MG63 (cell line): ENCODE measurements around the gene PTK7. TPM values are rescaled to one million over a fixed set of nuclear protein-coding genes. Genes with fewer than 3 reads are reported as not detected.
"Not testable (repeated sequence)": the region's sequence is repeated elsewhere in the genome, so short reads cannot be mapped to it uniquely, and the experiment has no call there.

Experiments
- DNase-seq: peaks from one replicate; pipeline ENCODE4 v3.0.0-alpha.2; 2020
- H3K27me3 ChIP-seq: fragments of 250-450 bp; sonication (Bioruptor Pico); 2 replicates; pipeline ENCODE4 v1.5.1; 2020; ENCODE audit warnings: mild to moderate bottlenecking, moderate library complexity
- H3K36me3 ChIP-seq: fragments of 250-450 bp; sonication (Bioruptor Pico); 2 replicates; pipeline ENCODE4 v1.5.1; 2020; ENCODE audit warnings: mild to moderate bottlenecking, moderate library complexity
- H3K4me3 ChIP-seq: fragments of 250-450 bp; sonication (Bioruptor Pico); 2 replicates; pipeline ENCODE4 v1.5.1; 2020; ENCODE audit warnings: mild to moderate bottlenecking, moderate library complexity
- H3K9me3 ChIP-seq: fragments of 250-450 bp; sonication (Bioruptor Pico); 2 replicates; pipeline ENCODE4 v1.5.1; 2020; ENCODE audit warnings: mild to moderate bottlenecking, moderate library complexity
- total RNA-seq: library from RNA; depleted of rRNA; stranded (reverse); fragments of >200 nt; shearing (Covaris generic); gene quantifications from 2 replicates; pipeline ENCODE4 v1.2.3, GENCODE V29; 2014; ENCODE audit warnings: low replicate concordance

PTK7 gene
- total RNA-seq, 1 experiment from 2014 or later: 57.3 TPM

DNA sequence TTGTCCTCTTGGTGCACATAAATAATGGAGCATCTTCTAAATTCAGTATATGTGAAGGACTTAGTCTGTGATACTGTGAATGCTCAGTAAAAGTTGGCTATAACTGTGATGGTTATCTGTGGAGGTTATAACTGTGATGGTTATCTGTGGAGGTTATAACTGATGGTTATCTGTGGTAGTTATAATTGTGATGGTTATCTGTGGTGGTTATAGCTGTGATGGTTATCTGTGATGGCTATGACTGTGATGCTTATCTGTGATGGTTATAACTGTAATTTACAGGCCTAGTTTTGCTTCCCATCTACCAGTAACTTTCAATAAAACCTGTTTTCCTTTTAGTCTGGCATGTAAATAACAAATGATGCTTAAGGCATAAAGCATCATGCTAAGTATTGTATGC is 16.5 kb downstream of the PTK7 start:
- no peaks in the 10 kb centered on the region for H3K9me3 ChIP-seq
- no peaks in the 10 kb centered on the region for H3K27me3 ChIP-seq
- DNase-seq: no peak
- no peak overlapping the region for H3K4me3 ChIP-seq
- no peaks in the 10 kb centered on the region for H3K36me3 ChIP-seq

DNA sequence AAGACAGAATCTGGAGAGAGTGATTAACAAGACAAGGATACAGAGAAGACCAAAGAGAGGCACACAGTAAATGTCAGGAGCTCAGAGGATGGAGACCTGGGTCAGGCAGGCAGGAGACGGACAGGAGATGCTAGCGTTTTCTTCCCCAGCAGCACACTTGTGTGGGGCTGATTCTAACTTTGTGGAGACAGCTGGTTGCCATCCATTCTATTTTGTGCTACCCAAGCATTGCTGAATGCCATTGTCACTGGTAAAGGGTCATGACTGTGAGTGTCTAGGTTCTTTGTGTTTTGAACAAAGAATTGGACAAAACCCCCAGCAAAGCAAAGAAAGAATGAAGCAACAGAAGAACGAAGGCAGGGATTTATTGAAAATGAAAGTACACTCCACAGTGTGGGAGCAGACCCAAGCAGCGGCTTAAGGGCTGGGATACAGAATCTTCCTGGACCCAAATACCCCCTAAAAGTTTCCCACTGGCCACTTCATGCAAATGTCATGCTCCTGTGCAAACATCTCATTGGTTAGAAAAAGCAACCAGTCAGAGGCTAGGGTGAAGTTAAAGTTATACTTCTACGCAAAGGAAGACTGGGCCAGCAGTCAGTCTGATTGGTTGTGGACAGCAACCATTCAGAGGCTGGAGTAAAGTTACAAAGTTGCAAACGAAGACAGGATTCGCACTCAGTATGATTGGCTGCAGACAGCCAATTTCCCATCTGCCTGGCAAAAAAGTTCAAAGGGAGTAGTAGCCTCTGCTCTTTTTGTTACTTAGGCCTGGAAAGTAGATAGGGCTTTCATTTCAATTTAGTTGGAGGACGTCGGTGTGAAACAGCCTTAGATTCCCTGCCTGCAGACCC is 17.5 kb downstream of the PTK7 start:
- Histone ChIP-seq H3K4me3 (no peak overlapping the region), H3K27me3 (no peaks in the 10 kb centered on the region), H3K9me3 (no peaks in the 10 kb centered on the region), H3K36me3 (no peaks in the 10 kb centered on the region)
- DNase-seq: no peak

DNA sequence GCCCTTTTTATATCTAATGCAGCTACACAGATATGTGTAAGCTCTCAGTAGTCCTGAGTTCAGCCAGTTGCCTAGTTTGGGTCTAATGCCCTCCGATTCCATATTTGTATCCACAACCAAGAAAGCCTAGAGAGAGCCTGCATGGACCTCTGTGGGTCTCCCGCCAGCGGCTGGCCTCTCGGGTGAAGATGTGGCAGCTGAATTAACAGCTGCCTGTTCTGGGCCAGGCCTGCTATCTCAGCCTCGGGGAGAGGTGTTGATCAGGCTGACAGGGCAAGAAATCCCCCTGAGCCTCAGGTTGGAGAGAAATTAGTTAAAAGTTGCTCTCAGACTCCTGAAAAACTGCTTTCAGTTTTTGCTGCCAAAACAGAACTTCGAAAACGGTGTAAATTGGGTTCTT is 19.8 kb downstream of the PTK7 start:
- DNase-seq: no peak
- Histone ChIP-seq H3K36me3 (no peaks in the 10 kb centered on the region), H3K9me3 (no peaks in the 10 kb centered on the region), H3K4me3 (no peak overlapping the region), H3K27me3 (no peaks in the 10 kb centered on the region)

DNA sequence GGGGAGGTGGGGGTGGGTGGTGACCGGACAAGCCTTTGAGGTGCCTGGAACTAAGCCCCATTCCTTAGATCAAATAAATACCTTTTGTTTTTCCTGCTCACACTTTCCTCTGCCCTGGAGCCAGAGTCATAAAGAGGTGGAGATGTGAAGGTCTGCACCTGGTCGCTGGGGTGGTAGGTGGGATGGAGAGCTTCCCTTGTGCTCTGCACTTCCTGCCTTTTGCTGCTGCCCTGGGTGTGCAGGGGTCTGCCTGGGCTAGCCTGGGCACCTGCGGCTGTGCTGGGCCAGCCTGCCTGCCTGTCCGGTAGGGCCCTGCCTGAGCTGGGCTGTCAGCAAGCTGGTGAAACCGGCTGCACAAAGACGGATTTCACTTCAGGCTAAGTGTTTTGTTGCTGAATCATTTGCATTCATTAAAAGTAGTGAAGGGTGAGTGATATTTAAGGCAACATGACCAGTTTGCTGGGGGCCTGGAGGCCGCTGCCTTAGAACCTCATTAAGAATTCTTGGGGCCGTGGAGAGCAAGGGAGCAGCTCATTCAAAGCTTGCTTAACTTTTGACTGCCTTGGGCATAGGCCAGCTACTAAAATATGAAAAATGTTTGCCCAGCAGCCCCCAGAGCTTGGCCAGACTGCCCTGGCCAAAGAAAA is 20.5 kb downstream of the PTK7 start:
- no peak overlapping the region for H3K4me3 ChIP-seq
- DNase-seq: peak; percentile 27
- H3K27me3 ChIP-seq: no peaks in the 10 kb centered on the region

DNA sequence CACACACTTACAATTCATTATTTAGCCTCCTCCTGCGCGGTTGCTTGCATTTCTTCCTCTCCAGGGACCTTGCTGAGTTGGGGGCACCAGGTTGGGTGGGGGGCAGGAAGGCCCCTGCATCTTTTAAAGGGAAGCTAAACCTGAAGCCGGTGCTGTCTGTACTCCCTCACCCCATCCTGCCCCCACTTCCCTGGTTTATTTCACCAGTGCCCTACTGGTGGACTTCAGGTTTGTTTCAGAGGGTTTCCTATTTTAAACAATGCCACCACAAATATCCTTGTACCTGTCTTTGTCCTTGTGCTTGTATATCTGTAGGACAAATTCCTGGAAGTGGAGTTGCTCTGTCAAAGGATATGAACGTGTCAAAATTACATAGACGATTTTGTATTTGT is 21.0 kb downstream of the PTK7 start:
- Histone ChIP-seq H3K9me3 (no peaks in the 10 kb centered on the region), H3K27me3 (no peaks in the 10 kb centered on the region), H3K36me3 (no peaks in the 10 kb centered on the region), H3K4me3 (no peak overlapping the region)
- DNase-seq: no peak

More for the DNA sequence above, 20.5 kb downstream of the PTK7 start:
- Histone ChIP-seq H3K36me3 (no peaks in the 10 kb centered on the region), H3K9me3 (no peaks in the 10 kb centered on the region)

DNA sequence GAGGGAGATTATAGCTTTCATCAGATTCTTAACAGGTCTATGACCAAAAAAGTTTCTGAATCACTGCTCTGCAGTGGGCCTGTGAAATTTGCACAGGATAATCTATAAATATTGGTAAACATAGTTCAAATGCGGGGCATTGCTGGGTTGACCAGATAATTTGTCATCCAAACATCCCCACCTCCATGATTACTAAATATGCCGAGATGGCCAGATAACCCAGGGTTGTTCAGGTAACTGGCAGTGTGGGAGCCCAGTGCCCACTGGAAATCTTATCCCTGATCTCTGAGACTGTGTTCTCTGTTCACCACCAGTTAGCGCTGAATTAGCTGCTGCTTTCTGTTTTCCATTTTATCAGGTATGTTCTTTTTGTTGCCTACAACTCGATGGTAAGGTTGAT is 21.4 kb downstream of the PTK7 start:
- no peaks in the 10 kb centered on the region for H3K36me3 ChIP-seq
- no peaks in the 10 kb centered on the region for H3K27me3 ChIP-seq
- H3K4me3 ChIP-seq: no peak overlapping the region
- DNase-seq: no peak
- no peaks in the 10 kb centered on the region for H3K9me3 ChIP-seq

DNA sequence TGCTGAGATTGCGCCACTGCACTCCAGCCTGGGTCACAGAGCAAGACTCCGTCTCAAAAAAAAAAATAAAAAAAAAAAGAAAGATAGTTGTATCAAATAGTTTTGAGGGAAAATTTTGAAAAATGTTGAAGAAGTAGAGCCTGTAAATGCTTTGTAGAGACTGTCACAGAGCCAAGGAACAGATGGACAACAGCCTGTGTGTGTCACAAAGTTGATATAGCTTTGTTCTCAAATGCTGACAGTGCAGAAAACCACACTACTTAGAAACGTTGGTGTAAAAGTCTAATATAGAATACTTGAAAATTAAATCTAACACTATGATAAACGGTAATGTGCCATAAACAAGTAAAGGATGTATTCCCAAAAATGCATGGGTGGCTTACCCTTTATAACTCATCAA is 25.4 kb downstream of the PTK7 start:
- Histone ChIP-seq H3K36me3 (no peaks in the 10 kb centered on the region), H3K9me3 (no peaks in the 10 kb centered on the region), H3K4me3 (no peak overlapping the region), H3K27me3 (no peaks in the 10 kb centered on the region)
- DNase-seq: no peak

DNA sequence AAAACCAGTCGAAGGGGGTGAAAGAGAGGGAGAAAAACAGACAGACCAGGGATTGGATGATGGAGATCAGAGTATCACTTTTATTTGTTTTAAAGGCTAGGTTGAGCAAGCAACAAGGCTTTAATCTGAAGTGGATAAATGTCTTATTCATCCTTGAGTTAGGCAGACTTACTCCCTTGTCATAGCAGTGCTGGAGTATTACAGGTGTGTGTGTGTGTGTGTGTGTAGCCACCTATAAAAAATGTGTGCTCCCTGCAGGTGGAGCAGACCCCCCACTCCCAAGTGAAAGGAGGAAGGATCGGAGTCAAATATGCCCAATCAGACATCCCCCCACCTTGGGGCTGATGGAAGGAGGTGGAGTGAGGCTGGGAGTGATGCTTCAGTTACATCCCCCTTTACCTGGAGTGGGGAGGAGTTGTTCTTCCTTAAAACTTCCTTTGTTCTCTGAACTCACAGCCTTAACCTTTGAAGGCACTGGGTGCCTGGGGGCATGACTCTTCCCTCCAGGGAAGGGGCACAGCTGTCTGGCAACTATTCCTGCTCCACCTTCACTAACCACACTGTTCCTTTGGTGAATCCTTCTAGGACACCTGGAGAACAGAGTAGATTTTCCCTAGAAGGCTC is 27.3 kb downstream of the PTK7 start:
- DNase-seq: no peak
- no peaks in the 10 kb centered on the region for H3K9me3 ChIP-seq
- H3K27me3 ChIP-seq: no peaks in the 10 kb centered on the region
- H3K36me3 ChIP-seq: no peaks in the 10 kb centered on the region
- no peak overlapping the region for H3K4me3 ChIP-seq

DNA sequence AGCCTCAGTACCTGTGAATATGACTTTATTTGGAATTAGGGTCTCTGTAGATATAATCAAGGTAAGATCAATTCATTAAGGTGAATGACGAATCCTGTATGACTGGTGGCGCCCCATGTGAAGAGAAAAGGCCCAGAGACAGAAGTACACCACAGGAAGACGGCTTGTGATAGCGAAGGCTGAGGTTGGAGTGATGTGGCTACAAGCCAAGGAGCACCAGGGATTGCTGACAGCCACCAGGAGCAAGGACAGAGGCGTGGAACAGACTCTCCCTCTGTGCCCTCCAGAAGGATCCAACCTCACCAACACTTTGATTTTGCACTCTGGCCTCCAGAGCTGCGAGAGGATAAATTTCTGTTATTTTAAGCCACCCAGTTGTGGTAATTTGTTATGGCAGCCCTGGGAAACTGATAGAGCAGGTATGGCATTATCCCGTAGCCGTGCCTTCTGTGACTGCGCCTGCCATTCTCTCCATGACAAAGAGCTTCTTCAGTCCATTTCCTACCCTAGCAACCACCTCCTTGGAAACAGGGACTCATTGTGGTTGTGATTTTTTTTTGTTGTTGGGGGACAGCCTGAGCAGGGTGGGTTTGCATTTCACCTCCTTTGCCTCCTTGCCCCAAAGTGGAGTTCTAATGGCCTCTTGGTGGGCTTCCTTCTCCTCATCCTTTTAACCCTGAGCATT is 29.6 kb downstream of the PTK7 start:
- H3K36me3 ChIP-seq: no peaks in the 10 kb centered on the region
- H3K4me3 ChIP-seq: no peak overlapping the region
- no peaks in the 10 kb centered on the region for H3K9me3 ChIP-seq
- no peak for DNase-seq
- no peaks in the 10 kb centered on the region for H3K27me3 ChIP-seq

DNA sequence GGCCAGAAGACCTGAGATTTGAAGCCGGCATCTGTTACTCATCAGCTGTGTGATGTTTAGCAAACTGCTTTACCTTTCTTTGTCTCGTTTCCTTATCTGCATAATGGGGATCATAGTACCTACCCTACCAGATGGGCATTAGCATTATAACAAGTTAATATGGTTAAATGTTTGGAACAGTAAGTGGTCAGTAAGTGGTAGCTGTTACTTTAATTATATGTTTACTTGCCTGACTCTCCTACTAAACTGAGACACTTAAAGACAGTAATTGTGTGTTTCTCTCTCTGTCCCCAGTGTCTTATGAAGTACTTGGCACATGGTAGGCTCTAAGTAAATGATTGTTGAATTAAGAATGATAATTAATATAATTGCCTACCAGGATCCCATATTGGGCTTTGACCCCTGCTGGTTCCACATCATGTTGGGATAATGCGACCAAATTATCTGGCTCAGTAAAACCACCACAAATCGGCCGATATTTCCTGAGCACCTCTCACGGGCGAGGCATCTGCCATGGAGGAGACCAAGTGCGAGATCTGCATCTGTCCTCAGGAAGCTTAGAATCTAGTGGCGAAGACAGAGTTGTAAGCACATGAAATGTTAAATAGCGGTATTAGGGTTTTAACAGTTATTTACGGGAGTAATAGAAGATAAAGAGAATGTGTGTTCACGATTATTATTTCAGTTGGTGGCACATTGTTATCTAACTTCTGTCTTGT is 31.4 kb downstream of the PTK7 start:
- Histone ChIP-seq H3K9me3 (no peaks in the 10 kb centered on the region), H3K27me3 (no peaks in the 10 kb centered on the region), H3K36me3 (no peaks in the 10 kb centered on the region), H3K4me3 (no peak overlapping the region)
- no peak for DNase-seq

DNA sequence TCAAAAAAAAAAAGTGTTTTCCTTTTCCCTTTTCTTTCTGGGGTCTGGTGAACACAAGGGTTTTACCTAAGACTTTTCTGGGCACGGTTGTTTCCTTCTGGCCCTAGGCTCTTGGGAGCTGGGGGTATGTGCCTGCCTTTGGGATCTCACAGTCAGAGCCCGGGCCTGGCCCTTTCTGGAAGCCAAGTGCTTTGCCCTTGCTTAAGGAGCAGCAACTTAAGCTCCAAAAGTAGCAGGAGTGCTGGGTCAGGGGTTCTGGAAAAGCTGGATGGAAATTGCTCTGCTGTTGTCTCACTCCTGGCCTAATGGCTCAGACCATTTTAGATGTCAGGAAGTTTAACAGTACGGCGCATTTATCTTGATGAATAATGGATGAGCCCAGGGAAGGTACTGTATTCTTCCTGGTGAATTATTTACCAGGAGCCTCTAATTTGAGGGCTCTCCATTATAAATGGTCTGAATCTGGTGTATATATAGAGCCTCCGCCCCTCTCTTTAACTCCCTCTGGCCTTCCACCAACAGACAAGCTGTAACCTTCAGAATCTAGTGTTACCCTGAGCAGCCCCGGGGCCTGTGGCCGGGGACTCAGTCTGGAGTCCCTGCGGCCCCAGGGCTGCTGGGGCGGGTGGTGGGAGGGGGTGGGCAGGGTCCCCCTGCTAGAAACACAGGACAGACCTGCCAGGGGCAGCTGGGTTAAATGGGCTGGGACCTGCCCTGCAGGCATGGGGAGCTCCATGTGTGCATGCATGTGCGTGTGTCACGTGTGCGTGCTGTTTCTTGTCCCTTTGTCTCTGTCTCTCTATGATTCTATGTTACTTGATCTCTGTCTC is 37.5 kb downstream of the PTK7 start:
- Histone ChIP-seq H3K36me3 (no peaks in the 10 kb centered on the region), H3K27me3 (no peaks in the 10 kb centered on the region), H3K9me3 (no peaks in the 10 kb centered on the region), H3K4me3 (no peak overlapping the region)
- DNase-seq: no peak

DNA sequence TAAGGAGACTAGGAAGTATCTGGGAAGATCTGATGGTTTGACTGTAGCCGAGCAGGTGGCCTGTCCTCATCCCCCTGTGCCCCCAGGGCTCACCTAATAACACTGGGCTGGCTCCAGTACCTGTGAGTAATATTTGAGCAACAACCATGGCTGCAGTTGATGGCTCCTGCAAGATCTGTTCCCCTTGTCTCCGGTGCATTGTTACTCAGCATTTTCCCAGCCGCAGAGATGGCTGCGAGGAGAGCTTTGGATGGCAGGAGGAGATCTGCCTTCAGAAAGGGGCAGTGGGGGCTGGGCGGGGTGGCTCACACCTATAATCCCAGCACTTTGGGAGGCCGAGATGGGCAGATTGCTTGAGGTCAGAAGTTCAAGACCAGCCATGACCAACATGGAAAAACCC is 39.3 kb downstream of the PTK7 start:
- DNase-seq: no peak
- Histone ChIP-seq H3K36me3 (no peaks in the 10 kb centered on the region), H3K4me3 (no peak overlapping the region), H3K27me3 (no peaks in the 10 kb centered on the region), H3K9me3 (no peaks in the 10 kb centered on the region)

DNA sequence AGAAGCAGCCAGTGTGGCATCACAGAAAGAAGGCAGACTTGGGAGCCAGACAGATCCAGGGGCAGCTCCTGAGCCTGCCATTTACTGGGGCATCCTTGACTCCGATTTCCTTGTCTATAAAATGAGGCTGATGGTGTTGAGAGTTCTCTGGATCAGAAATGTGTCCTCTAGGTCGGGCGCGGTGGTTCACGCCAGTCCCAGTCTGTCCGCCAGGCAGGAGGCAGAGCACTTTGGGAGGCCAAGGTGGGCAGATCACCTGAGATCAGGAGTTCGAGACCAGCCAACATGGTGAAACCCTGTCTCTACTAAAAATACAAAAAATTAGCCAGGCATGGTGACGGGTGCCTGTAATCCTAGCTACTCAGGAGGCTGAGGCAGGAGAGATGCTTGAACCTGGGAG is 41.4 kb downstream of the PTK7 start:
- H3K27me3 ChIP-seq, H3K9me3 ChIP-seq, H3K4me3 ChIP-seq, DNase-seq, H3K36me3 ChIP-seq: not testable (repeated sequence)

DNA sequence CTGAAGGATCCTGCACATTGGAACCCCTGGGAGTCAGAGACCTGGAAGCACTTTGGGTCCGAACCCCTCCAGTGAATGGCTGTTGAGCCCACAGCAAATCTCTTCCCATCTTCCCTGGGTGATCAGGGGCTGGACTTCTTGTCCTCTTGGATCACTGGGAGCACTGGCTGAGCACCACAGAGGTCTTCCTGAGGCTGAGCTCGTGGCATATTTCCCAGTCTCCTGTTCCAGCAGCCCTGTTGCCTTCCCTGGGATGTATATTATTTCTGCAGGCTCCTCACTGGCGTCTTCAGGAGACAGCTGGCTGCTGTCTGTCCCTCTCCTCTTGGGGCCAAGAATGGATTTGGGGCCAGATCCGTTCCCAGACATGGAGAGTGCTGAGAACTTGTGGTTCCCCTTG is 43.4 kb downstream of the PTK7 start:
- DNase-seq: no peak
- H3K36me3 ChIP-seq: no peaks in the 10 kb centered on the region
- no peaks in the 10 kb centered on the region for H3K9me3 ChIP-seq
- no peaks in the 10 kb centered on the region for H3K27me3 ChIP-seq
- H3K4me3 ChIP-seq: no peak overlapping the region

DNA sequence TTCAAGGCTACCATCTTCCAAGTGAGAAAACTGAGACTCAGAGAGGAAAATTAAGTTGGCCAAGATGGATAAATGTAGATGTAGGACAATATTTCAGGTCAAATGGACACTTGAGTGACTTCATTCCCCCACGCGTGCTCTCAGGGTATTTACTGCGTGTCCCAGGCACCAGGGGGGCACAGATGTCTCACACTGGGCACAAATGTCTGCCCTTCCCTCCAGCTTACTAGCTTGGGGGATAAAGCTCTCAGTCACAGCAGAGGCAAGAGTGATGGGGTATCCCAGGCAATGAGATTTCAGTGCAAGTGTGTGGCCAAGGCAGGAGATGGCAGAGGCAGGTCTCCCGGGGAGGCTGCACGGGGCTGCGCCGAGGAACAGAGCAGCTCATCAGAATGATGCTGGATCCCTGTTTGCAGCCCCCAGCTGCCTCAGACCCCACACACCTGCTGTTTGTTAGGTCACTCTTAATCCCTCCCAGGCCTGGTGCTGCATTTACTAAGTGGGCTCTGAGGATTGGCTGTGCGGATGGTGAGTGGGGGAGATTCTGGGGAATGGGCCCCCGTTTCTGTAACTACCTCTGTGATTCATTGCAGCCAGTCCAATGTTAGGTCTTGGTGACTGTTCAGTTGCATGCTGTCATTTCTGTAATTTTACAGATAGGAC is 44.1 kb downstream of the PTK7 start:
- no peak overlapping the region for H3K4me3 ChIP-seq
- H3K27me3 ChIP-seq: no peaks in the 10 kb centered on the region
- no peaks in the 10 kb centered on the region for H3K36me3 ChIP-seq
- H3K9me3 ChIP-seq: no peaks in the 10 kb centered on the region
- no peak for DNase-seq
